Stimulated activated CD8-positive, alpha-beta memory T cell treated with anti-CD3 and anti-CD28 coated beads, Interleukin-2, amount 100 ng/mL, for 1 hour (primary cell): ENCODE measurements around the gene GNPNAT1.

Experiments
- DNase-seq, 2 donors: peaks; one replicate each; pipeline ENCODE4 v3.0.0-alpha.2; 2020; ENCODE audit warnings: low read depth in 2 of 2

The GNPNAT1 gene

GRCh38 chr14:52791223-52792096, at the start of gene GNPNAT1:
Gene GNPNAT1, minus strand, starts transcription at chr14:52791607. Its CDS starts 6,957 bp downstream, at chr14:52784650.
- peak; percentile 75 to 82 for DNase-seq

- DNase-seq, result no peak
Measured at GRCh38 chr14:52840877-52841276, 49.5 kb upstream of the GNPNAT1 start.

- DNase-seq, result no peak
Measured at GRCh38 chr14:52837451-52837850, 46.0 kb upstream of the GNPNAT1 start.

GRCh38 chr14:52836063-52836462, 44.7 kb upstream of the GNPNAT1 start:
- DNase-seq, result no peak

- no peak for DNase-seq
Measured at GRCh38 chr14:52835122-52835903, 43.9 kb upstream of the GNPNAT1 start.

GRCh38 chr14:52834440-52834842, 43.0 kb upstream of the GNPNAT1 start:
- no peak for DNase-seq

GRCh38 chr14:52833891-52834290, 42.5 kb upstream of the GNPNAT1 start:
- DNase-seq, result no peak

- DNase-seq, result no peak
Measured at GRCh38 chr14:52829527-52830185, 38.2 kb upstream of the GNPNAT1 start.

GRCh38 chr14:52827426-52827825, 36.0 kb upstream of the GNPNAT1 start:
- DNase-seq, result no peak

GRCh38 chr14:52825085-52825484, 33.7 kb upstream of the GNPNAT1 start:
- no peak for DNase-seq

- no peak for DNase-seq
Measured at GRCh38 chr14:52824462-52824861, 33.1 kb upstream of the GNPNAT1 start.

- DNase-seq, result no peak
Measured at GRCh38 chr14:52821805-52822250, 30.4 kb upstream of the GNPNAT1 start.

GRCh38 chr14:52808101-52808500, 16.7 kb upstream of the GNPNAT1 start:
- DNase-seq, result no peak

- no peak for DNase-seq
Measured at GRCh38 chr14:52806115-52806514, 14.7 kb upstream of the GNPNAT1 start.

GRCh38 chr14:52802597-52802996, 11.2 kb upstream of the GNPNAT1 start:
- DNase-seq, result no peak

GRCh38 chr14:52801014-52801712, 9.8 kb upstream of the GNPNAT1 start:
- DNase-seq, result no peak

- no peak for DNase-seq
Measured at GRCh38 chr14:52798826-52799225, 7.4 kb upstream of the GNPNAT1 start.

GRCh38 chr14:52797653-52798052, 6.2 kb upstream of the GNPNAT1 start:
- DNase-seq, result no peak

GRCh38 chr14:52793061-52793460, 1.7 kb upstream of the GNPNAT1 start:
- DNase-seq, result no peak

GRCh38 chr14:52792097-52792415, 649 bp upstream of the GNPNAT1 start:
- DNase-seq, result no peak

GRCh38 chr14:52790756-52791222, 618 bp downstream of the GNPNAT1 start:
- DNase-seq, result peak in 1 of 2 donors; percentile 3
